ENCODE results near the gene CCR8. TPM values are rescaled to one million over a fixed set of nuclear protein-coding genes. Genes with fewer than 3 reads are reported as not detected.
A peak's percentile ranks its signal among the peaks of the same experiment; 100 is the strongest.

Gene CCR8, protein sequence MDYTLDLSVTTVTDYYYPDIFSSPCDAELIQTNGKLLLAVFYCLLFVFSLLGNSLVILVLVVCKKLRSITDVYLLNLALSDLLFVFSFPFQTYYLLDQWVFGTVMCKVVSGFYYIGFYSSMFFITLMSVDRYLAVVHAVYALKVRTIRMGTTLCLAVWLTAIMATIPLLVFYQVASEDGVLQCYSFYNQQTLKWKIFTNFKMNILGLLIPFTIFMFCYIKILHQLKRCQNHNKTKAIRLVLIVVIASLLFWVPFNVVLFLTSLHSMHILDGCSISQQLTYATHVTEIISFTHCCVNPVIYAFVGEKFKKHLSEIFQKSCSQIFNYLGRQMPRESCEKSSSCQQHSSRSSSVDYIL
- total RNA-seq (1 to 10 TPM; 1.3 to 2.1 TPM), total RNA-seq (0.20 to 10.2 (median 1.6) reads per million in 172 experiments)
- 4.2 TPM for polyA plus RNA-seq (2013, experiment 1 of 2)
- polyA plus RNA-seq (2013, experiment 2 of 2) = 3.3 TPM

- H3K27me3 Mint-ChIP-seq = no peaks in the 10 kb centered on the region
- peak within 1 kb of the TSS; percentile 42 for H3K27ac Mint-ChIP-seq
- H3K36me3 Mint-ChIP-seq (ENCODE audit: low read depth) = no peaks in the 10 kb centered on the region
- H3K36me3 ChIP-seq (ENCODE audit: insufficient read depth, low read length) = no peaks in the 10 kb centered on the region
- intact Hi-C loops (cut with DNase I, micrococcal nuclease) = no loop called here
- ATAC-seq (ENCODE audit: poor library complexity) (peak; percentile 60), DNase-seq (peak in 2 of 14 experiments; percentile 18 to 25)
- H3K4me1 ChIP-seq (ENCODE audit: insufficient read depth, low read length) = peaks cover 31% of the 10 kb centered on the region
- TF ChIP-seq CTCF (IDR thresholded peaks at IDR 0.05) = no peak
- H3K9me3 Mint-ChIP-seq = no peaks in the 10 kb centered on the region
- H3K27ac ChIP-seq (ENCODE audit: low read depth in 1 of 2, low read length in 2 of 2) = peak within 1 kb of the TSS in 1 of 2 donors; percentile 6
- no peaks in the 10 kb centered on the region for H3K9me3 ChIP-seq (ENCODE audit: control insufficient read depth in 1 of 2, insufficient read depth in 1 of 2, low read length in 2 of 2)
- H3K27me3 ChIP-seq (ENCODE audit: control insufficient read depth in 1 of 2, insufficient read depth in 2 of 2, low read length in 2 of 2) = no peaks in the 10 kb centered on the region
- H3K4me3 Mint-ChIP-seq = peak within 1 kb of the TSS; percentile 66
- H3K4me1 Mint-ChIP-seq (ENCODE audit: low read depth) = peaks cover 22% of the 10 kb centered on the region
- ChIA-PET CTCF (no interaction called here), POLR2A (no interaction called here)
- peak within 1 kb of the TSS; percentile 19 for H3K4me3 ChIP-seq (ENCODE audit: low read length)
Measured at GRCh38 chr3:39329493-39329892, at the start of gene CCR8. TSS of gene CCR8 (plus strand) at chr3:39329709. CDS start at chr3:39332332, 2,623 bp downstream.

DNA sequence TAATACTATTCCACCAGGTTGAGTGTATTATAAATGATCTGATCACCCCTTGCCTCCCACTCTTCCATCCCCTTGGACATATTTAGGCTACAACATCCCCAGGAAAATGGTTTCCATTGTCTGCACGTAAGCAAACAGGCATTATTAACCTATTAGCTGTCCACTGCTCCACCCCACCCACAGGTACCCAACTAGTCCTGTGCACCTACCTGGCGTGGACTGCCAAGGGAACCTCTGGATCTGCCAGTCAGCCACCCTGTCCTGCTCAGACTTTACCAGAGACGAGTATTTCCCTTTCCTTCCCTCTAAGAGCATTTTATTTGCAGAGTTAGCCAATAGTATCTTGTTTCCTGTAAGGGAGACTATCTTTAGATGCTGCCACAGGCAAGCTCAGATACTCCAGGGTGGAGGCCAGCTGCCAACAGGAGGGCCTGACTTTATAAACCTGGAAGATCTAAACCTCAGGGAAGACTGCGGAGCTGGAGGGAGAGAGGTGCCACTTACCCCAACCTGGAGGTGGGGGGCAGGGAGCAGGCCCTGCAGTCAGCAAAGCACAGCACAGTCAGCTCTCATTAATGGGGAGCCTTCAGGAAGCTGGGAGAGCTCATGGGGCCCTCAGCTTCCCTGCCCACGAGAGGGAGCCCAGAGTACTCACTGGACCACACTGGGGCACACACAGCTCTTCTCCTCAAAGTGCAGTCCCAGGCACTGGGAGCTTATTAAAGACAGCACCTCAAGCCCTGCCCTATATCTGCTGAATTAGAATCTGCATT, 49.6 kb upstream of the CCR8 start, which contains the start of gene CX3CR1:
CX3CR1 (minus strand) TSS at position 292 of the 773 bp plus-strand sequence. CDS start 13,527 bp downstream, outside the sequence.
- DNase-seq (no peak), ATAC-seq (ENCODE audit: poor library complexity) (no peak)
- TF ChIP-seq CTCF (IDR thresholded peaks at IDR 0.05) = no peak
- peaks cover 11% of the 10 kb centered on the region for H3K4me1 Mint-ChIP-seq (ENCODE audit: low read depth)
- no peak within 1 kb of the TSS for H3K27ac Mint-ChIP-seq
- no peaks in the 10 kb centered on the region for H3K36me3 ChIP-seq (ENCODE audit: insufficient read depth, low read length)
- no peaks in the 10 kb centered on the region for H3K27me3 Mint-ChIP-seq
- no peak within 1 kb of the TSS for H3K27ac ChIP-seq (ENCODE audit: low read depth in 1 of 2, low read length in 2 of 2)
- no peaks in the 10 kb centered on the region for H3K9me3 Mint-ChIP-seq
- no peaks in the 10 kb centered on the region for H3K36me3 Mint-ChIP-seq (ENCODE audit: low read depth)
- peak within 1 kb of the TSS; percentile 49 for H3K4me3 ChIP-seq (ENCODE audit: low read length)
- H3K4me3 Mint-ChIP-seq = no peak within 1 kb of the TSS
- intact Hi-C loops (cut with DNase I, micrococcal nuclease) = loop anchor here in 1 of 2 experiments (10.0 kb wide), 1 partner anchor 785 kb away; the partner anchor contains the start of gene EXOG
- no peaks in the 10 kb centered on the region for H3K9me3 ChIP-seq (ENCODE audit: control insufficient read depth in 1 of 2, insufficient read depth in 1 of 2, low read length in 2 of 2)
- ChIA-PET CTCF (interaction anchor here (0.5 to 1.7 kb wide), 4 partner anchors 8 to 118 kb away, joined by 3 to 7 read pairs (median 5); no protein-coding TSS in a partner anchor), POLR2A (interaction anchor here (1.2 kb wide), 1 partner anchor 12 kb away, joined by 3 read pairs; no protein-coding TSS in a partner anchor)
- H3K27me3 ChIP-seq (ENCODE audit: control insufficient read depth in 1 of 2, insufficient read depth in 2 of 2, low read length in 2 of 2) = no peaks in the 10 kb centered on the region
- peaks cover 45% of the 10 kb centered on the region for H3K4me1 ChIP-seq (ENCODE audit: insufficient read depth, low read length)

- ChIA-PET CTCF (interaction anchor here (1.2 to 1.7 kb wide), 2 partner anchors 8 to 11 kb away, joined by 5 to 7 read pairs; no protein-coding TSS in a partner anchor), POLR2A (interaction anchor here (1.2 kb wide), 1 partner anchor 11 kb away, joined by 3 read pairs; no protein-coding TSS in a partner anchor)
- Mint-ChIP-seq H3K27ac (no peak overlapping the region), H3K4me1 (ENCODE audit: low read depth) (peaks cover 11% of the 10 kb centered on the region), H3K9me3 (no peaks in the 10 kb centered on the region), H3K36me3 (ENCODE audit: low read depth) (no peaks in the 10 kb centered on the region), H3K4me3 (no peak overlapping the region), H3K27me3 (no peaks in the 10 kb centered on the region)
- Histone ChIP-seq H3K4me3 (ENCODE audit: low read length) (peak overlapping the region; percentile 49), H3K27me3 (ENCODE audit: control insufficient read depth in 1 of 2, insufficient read depth in 2 of 2, low read length in 2 of 2) (no peaks in the 10 kb centered on the region), H3K27ac (ENCODE audit: low read depth in 1 of 2, low read length in 2 of 2) (no peak overlapping the region), H3K9me3 (ENCODE audit: control insufficient read depth in 1 of 2, insufficient read depth in 1 of 2, low read length in 2 of 2) (no peaks in the 10 kb centered on the region), H3K36me3 (ENCODE audit: insufficient read depth, low read length) (no peaks in the 10 kb centered on the region), H3K4me1 (ENCODE audit: insufficient read depth, low read length) (peaks cover 45% of the 10 kb centered on the region)
- intact Hi-C loops (cut with DNase I, micrococcal nuclease) = loop anchor here in 1 of 2 experiments (10.0 kb wide), 1 partner anchor 786 kb away; the partner anchor contains the start of gene EXOG
- ATAC-seq (ENCODE audit: poor library complexity) = no peak
- DNase-seq = no peak
- TF ChIP-seq CTCF (IDR thresholded peaks at IDR 0.05) = no peak
Measured at GRCh38 chr3:39280571-39280970, 48.9 kb upstream of the CCR8 start.

Data from CD4-positive, alpha-beta T cell (primary cell).